H1 (cell line): Measurements from ENCODE around the gene SIPA1L3.

Experiments used
- ASH2L ChIP-seq: fragments of 200-600, 300-600 bp; sonication (generic); IDR thresholded peaks from one replicate; pipeline ENCODE4 v1.7.1; 2017; ENCODE audit warnings: low read length
- BCL11A ChIP-seq, 2 experiments: IDR thresholded peaks; one replicate each; pipeline ENCODE4 v1.6.1; 2011; ENCODE audit warnings: low read depth in 2 of 2, low read length in 2 of 2, mild to moderate bottlenecking in 2 of 2
- BRCA1 ChIP-seq: IDR thresholded peaks from 2 replicates; pipeline ENCODE4 v1.6.1; 2012; ENCODE audit warnings: low read depth, low read length, improper control_type of control experiment
- EP300 ChIP-seq, 2 experiments: IDR thresholded peaks; 1 replicate in 1 of 2; 2 replicates in 1 of 2; pipeline ENCODE4 v1.6.1; 2011 to 2012; ENCODE audit warnings: low read depth in 2 of 2, low read length in 2 of 2, mild to moderate bottlenecking in 2 of 2, borderline replicate concordance in 1 of 2, inconsistent platforms in 1 of 2, moderate library complexity in 1 of 2
- POLR2A ChIP-seq, 2 experiments: IDR thresholded peaks; 1 replicate in 1 of 2; 2 replicates in 1 of 2; pipeline ENCODE4 v1.6.1; 2011; ENCODE audit warnings: low read depth in 2 of 2, low read length in 2 of 2, mild to moderate bottlenecking in 2 of 2; ENCODE audit errors: control extremely low read depth in 1 of 2
- POLR2AphosphoS5 ChIP-seq: IDR thresholded peaks from 2 replicates; pipeline ENCODE4 v1.6.1; 2011; ENCODE audit warnings: low read depth, low read length
- RBBP5 ChIP-seq: IDR thresholded peaks from 2 replicates; pipeline ENCODE4 v1.7.1; 2012; ENCODE audit warnings: low read depth, mild to moderate bottlenecking, inconsistent platforms, low read length, moderate library complexity, borderline replicate concordance
- SP1 ChIP-seq: IDR thresholded peaks from 2 replicates; pipeline ENCODE4 v1.6.1; 2011; ENCODE audit warnings: low read depth, low read length
- TF ChIP-seq, protein P1 (sequence below), 3 experiments: IDR thresholded peaks; 1 replicate in 2 of 3; 2 replicates in 1 of 3; pipeline versions ENCODE4 v1.5.1 to v1.6.1; 2011; ENCODE audit warnings: low read length in 3 of 3, mild to moderate bottlenecking in 3 of 3, inconsistent platforms in 2 of 3, low read depth in 1 of 3, moderate library complexity in 1 of 3; ENCODE audit not compliant: insufficient read depth in 1 of 3; ENCODE audit errors: control extremely low read depth in 1 of 3

DNA sequence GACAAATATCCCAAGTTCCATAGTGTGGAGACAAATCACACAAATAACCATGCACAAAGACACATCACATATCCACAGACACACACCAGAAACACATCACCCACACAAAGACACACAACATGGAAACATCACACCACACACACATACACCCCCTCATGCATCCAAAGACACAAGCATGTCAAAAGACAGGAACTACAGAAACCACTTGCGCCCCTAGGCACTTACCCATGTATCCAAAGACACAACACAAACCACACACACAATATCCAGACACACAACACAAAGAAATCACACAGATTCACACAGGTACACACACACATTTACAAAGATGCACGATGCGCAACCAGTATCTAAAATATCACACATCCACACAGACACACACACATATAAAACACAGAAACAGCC, 316.1 kb downstream of the SIPA1L3 start:
- TF ChIP-seq ASH2L (no peak), BRCA1 (no peak), SP1 (no peak), EP300 (IDR thresholded peaks at IDR 0.05; ENCODE audit: borderline replicate concordance in 1 of 2, low read depth in 2 of 2, low read length in 2 of 2) (no peak), RBBP5 (no peak), POLR2AphosphoS5 (no peak), BCL11A (IDR thresholded peaks at IDR 0.05; ENCODE audit: low read depth in 2 of 2, low read length in 2 of 2) (no peak), POLR2A (IDR thresholded peaks at IDR 0.05; ENCODE audit: control extremely low read depth in 1 of 2, low read depth in 2 of 2, low read length in 2 of 2) (no peak)
- TF ChIP-seq, protein P1, sequence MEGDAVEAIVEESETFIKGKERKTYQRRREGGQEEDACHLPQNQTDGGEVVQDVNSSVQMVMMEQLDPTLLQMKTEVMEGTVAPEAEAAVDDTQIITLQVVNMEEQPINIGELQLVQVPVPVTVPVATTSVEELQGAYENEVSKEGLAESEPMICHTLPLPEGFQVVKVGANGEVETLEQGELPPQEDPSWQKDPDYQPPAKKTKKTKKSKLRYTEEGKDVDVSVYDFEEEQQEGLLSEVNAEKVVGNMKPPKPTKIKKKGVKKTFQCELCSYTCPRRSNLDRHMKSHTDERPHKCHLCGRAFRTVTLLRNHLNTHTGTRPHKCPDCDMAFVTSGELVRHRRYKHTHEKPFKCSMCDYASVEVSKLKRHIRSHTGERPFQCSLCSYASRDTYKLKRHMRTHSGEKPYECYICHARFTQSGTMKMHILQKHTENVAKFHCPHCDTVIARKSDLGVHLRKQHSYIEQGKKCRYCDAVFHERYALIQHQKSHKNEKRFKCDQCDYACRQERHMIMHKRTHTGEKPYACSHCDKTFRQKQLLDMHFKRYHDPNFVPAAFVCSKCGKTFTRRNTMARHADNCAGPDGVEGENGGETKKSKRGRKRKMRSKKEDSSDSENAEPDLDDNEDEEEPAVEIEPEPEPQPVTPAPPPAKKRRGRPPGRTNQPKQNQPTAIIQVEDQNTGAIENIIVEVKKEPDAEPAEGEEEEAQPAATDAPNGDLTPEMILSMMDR (IDR thresholded peaks at IDR 0.05; ENCODE audit: control extremely low read depth in 1 of 3, insufficient read depth in 1 of 3, low read depth in 1 of 3, low read length in 3 of 3): no peak
